ENCODE measurements around the gene BCL2L15. TPM values are rescaled to one million over a fixed set of nuclear protein-coding genes. Genes with fewer than 3 reads are reported as not detected.

BCL2L15 gene
- total RNA-seq, 1 experiment from 2014 or later: 0.17 TPM

DNA sequence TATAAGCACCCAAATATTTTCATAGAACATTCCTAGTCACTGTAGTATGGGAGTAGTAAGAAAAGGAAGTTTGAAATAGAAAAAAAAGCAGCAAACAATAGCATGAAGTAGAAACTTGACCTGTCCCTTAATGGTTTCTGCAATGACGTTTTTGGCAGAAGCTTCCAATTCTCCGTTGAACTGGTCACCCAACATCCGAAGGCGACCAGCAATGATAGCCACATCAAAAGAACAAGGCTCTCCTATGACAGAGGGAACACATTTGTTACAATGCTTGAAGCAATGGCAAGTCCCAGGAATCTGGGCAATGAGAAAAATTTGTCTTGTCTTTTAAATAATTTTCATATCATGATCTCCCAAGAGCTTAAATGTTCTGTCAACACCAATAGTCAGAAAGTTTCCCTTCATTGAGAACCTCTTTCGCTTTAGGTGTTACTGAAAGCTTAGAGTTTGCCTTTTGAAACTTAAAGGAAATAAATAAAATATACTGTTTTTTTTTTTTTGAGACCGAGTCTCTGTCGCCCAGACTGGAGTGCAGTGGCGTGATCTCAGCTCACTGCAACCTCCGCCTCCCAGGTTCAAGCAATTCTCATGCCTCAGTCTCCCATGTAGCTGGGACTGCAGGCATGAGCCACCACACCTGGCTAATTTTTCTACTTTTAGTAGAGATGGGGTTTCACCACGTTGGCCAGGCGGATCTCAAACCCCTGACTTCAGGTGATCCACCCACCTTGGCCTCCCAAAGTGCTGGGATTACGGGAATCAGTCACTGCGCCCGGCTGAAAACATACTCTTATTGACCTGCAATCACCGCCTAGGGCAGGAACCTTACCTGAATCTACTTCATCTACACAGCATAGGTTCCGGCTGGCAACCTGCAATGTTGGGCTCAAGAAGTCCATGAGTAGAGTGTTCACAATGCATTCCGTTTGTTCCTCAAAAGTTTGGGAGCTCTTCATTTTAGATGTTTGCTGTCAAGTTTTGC is 672 bp downstream of the BCL2L15 start (continued):
- TF ChIP-seq EMX1 (CRISPR knock-in tag; IDR thresholded peaks at IDR 0.05) (no peak), TCF7 (CRISPR knock-in tag; IDR thresholded peaks at IDR 0.05; ENCODE audit: low read depth) (no peak), NFYB (CRISPR knock-in tag; conservative IDR thresholded peaks at IDR 0.05; ENCODE audit: low read depth) (no peak)
- TF ChIP-seq, protein P1, sequence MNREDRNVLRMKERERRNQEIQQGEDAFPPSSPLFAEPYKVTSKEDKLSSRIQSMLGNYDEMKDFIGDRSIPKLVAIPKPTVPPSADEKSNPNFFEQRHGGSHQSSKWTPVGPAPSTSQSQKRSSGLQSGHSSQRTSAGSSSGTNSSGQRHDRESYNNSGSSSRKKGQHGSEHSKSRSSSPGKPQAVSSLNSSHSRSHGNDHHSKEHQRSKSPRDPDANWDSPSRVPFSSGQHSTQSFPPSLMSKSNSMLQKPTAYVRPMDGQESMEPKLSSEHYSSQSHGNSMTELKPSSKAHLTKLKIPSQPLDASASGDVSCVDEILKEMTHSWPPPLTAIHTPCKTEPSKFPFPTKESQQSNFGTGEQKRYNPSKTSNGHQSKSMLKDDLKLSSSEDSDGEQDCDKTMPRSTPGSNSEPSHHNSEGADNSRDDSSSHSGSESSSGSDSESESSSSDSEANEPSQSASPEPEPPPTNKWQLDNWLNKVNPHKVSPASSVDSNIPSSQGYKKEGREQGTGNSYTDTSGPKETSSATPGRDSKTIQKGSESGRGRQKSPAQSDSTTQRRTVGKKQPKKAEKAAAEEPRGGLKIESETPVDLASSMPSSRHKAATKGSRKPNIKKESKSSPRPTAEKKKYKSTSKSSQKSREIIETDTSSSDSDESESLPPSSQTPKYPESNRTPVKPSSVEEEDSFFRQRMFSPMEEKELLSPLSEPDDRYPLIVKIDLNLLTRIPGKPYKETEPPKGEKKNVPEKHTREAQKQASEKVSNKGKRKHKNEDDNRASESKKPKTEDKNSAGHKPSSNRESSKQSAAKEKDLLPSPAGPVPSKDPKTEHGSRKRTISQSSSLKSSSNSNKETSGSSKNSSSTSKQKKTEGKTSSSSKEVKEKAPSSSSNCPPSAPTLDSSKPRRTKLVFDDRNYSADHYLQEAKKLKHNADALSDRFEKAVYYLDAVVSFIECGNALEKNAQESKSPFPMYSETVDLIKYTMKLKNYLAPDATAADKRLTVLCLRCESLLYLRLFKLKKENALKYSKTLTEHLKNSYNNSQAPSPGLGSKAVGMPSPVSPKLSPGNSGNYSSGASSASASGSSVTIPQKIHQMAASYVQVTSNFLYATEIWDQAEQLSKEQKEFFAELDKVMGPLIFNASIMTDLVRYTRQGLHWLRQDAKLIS (CRISPR knock-in tag; IDR thresholded peaks at IDR 0.05; ENCODE audit: borderline replicate concordance): no peak
- TF ChIP-seq, protein P2, sequence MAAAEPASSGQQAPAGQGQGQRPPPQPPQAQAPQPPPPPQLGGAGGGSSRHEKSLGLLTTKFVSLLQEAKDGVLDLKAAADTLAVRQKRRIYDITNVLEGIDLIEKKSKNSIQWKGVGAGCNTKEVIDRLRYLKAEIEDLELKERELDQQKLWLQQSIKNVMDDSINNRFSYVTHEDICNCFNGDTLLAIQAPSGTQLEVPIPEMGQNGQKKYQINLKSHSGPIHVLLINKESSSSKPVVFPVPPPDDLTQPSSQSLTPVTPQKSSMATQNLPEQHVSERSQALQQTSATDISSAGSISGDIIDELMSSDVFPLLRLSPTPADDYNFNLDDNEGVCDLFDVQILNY (CRISPR knock-in tag; IDR thresholded peaks at IDR 0.05): no peak

DNA sequence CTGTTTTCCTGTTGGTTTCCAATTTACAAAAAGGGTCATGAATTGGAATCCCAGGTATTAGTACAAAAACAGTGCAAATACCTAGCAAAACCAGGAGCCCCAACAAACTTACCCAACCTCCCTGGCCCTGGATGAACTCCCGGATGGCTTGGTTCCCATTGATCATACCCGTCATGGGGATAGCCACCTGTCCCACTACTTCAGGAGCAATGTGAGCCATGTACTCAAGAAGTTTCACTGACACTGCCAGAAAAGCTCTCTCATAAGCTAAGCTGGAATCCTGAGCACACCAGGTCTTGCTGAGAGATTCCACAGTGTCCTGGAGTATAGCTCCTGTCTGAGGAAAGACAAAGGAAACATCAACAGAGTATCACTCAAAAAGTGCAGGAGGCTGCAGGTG is 5.7 kb downstream of the BCL2L15 start:
- Mint-ChIP-seq H3K4me3 (no peak overlapping the region), H3K4me1 (peaks cover 8% of the 10 kb centered on the region), H3K27ac (0 out of 2 replicates have a peak overlapping the region, but pooled peaks have one; percentile 31), H3K27me3 (ENCODE audit: low read depth) (no peaks in the 10 kb centered on the region; the same call in 1 of the 2 replicates), H3K36me3 (no peaks in the 10 kb centered on the region), H3K9me3 (no peaks in the 10 kb centered on the region)
- POLR2A ChIA-PET: no interaction called here
- TF ChIP-seq MXD4 (CRISPR knock-in tag; IDR thresholded peaks at IDR 0.05; ENCODE audit: borderline replicate concordance) (no peak), CREM (CRISPR knock-in tag; IDR thresholded peaks at IDR 0.05) (no peak), GRHL2 (CRISPR knock-in tag; IDR thresholded peaks at IDR 0.05; ENCODE audit: insufficient replicate concordance, severe bottlenecking) (no peak), NR2C2 (CRISPR knock-in tag; IDR thresholded peaks at IDR 0.05) (no peak), TEAD1 (CRISPR knock-in tag; IDR thresholded peaks at IDR 0.05) (no peak)
- TF ChIP-seq, protein P3, sequence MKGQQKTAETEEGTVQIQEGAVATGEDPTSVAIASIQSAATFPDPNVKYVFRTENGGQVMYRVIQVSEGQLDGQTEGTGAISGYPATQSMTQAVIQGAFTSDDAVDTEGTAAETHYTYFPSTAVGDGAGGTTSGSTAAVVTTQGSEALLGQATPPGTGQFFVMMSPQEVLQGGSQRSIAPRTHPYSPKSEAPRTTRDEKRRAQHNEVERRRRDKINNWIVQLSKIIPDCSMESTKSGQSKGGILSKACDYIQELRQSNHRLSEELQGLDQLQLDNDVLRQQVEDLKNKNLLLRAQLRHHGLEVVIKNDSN (CRISPR knock-in tag; IDR thresholded peaks at IDR 0.05): no peak
- TF ChIP-seq, protein P4, sequence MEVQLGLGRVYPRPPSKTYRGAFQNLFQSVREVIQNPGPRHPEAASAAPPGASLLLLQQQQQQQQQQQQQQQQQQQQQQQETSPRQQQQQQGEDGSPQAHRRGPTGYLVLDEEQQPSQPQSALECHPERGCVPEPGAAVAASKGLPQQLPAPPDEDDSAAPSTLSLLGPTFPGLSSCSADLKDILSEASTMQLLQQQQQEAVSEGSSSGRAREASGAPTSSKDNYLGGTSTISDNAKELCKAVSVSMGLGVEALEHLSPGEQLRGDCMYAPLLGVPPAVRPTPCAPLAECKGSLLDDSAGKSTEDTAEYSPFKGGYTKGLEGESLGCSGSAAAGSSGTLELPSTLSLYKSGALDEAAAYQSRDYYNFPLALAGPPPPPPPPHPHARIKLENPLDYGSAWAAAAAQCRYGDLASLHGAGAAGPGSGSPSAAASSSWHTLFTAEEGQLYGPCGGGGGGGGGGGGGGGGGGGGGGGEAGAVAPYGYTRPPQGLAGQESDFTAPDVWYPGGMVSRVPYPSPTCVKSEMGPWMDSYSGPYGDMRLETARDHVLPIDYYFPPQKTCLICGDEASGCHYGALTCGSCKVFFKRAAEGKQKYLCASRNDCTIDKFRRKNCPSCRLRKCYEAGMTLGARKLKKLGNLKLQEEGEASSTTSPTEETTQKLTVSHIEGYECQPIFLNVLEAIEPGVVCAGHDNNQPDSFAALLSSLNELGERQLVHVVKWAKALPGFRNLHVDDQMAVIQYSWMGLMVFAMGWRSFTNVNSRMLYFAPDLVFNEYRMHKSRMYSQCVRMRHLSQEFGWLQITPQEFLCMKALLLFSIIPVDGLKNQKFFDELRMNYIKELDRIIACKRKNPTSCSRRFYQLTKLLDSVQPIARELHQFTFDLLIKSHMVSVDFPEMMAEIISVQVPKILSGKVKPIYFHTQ (CRISPR knock-in tag; IDR thresholded peaks at IDR 0.05): no peak
- TF ChIP-seq, protein P5, sequence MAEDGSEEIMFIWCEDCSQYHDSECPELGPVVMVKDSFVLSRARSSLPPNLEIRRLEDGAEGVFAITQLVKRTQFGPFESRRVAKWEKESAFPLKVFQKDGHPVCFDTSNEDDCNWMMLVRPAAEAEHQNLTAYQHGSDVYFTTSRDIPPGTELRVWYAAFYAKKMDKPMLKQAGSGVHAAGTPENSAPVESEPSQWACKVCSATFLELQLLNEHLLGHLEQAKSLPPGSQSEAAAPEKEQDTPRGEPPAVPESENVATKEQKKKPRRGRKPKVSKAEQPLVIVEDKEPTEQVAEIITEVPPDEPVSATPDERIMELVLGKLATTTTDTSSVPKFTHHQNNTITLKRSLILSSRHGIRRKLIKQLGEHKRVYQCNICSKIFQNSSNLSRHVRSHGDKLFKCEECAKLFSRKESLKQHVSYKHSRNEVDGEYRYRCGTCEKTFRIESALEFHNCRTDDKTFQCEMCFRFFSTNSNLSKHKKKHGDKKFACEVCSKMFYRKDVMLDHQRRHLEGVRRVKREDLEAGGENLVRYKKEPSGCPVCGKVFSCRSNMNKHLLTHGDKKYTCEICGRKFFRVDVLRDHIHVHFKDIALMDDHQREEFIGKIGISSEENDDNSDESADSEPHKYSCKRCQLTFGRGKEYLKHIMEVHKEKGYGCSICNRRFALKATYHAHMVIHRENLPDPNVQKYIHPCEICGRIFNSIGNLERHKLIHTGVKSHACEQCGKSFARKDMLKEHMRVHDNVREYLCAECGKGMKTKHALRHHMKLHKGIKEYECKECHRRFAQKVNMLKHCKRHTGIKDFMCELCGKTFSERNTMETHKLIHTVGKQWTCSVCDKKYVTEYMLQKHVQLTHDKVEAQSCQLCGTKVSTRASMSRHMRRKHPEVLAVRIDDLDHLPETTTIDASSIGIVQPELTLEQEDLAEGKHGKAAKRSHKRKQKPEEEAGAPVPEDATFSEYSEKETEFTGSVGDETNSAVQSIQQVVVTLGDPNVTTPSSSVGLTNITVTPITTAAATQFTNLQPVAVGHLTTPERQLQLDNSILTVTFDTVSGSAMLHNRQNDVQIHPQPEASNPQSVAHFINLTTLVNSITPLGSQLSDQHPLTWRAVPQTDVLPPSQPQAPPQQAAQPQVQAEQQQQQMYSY (CRISPR knock-in tag; IDR thresholded peaks at IDR 0.05): no peak
- no peak for DNase-seq (ENCODE audit: low spot score)
- no peak for ATAC-seq
- CTCF ChIA-PET: no interaction called here

Data from WTC11 (cell line).